Heart left ventricle (tissue), 16 donors: Measurements from ENCODE around the gene ANP32A. TPM values are rescaled to one million over a fixed set of nuclear protein-coding genes. Genes with fewer than 3 reads are reported as not detected.

ENCODE experiments used
- ATAC-seq, 4 donors: fragments of 200-7000 bp; cut with Tn5 transposase; one replicate each; pipeline ENCODE4 v1.9.1; 2020 to 2022; ENCODE audit warnings: moderate library complexity in 4 of 4, mild to moderate bottlenecking in 3 of 4, moderate number of reproducible peaks in 1 of 4
- DNase-seq, 5 donors: peaks; one replicate each; pipeline ENCODE4 v3.0.0-alpha.2; 2020
- H3K27ac ChIP-seq, 12 donors: fragments of 200-600 bp; sonication (generic) in 4 of 12; one replicate each; pipeline versions ENCODE4 v1.5.0 to v1.8.0; 2016 to 2022; ENCODE audit warnings: mild to moderate bottlenecking in 2 of 12
- H3K27me3 ChIP-seq, 9 donors: fragments of 200-600 bp; sonication (generic) in 2 of 9; one replicate each; pipeline versions ENCODE4 v1.5.1 to v1.8.0; 2016 to 2022; ENCODE audit warnings: mild to moderate bottlenecking in 3 of 9
- H3K36me3 ChIP-seq, 9 donors: fragments of 200-600 bp; sonication (generic) in 2 of 9; one replicate each; pipeline versions ENCODE4 v1.5.0 to v1.8.0; 2018 to 2022; ENCODE audit warnings: mild to moderate bottlenecking in 2 of 9
- H3K4me1 ChIP-seq, 12 donors: fragments of 200-600 bp; sonication (generic) in 4 of 12; one replicate each; pipeline versions ENCODE4 v1.5.0 to v1.8.0; 2016 to 2022; ENCODE audit warnings: mild to moderate bottlenecking in 3 of 12
- H3K4me3 ChIP-seq, 12 donors: fragments of 200-600 bp; sonication (generic) in 4 of 12; one replicate each; pipeline versions ENCODE4 v1.5.0 to v1.8.0; 2017 to 2022; ENCODE audit warnings: mild to moderate bottlenecking in 9 of 12, moderate library complexity in 4 of 12
- H3K9me3 ChIP-seq, 12 donors: fragments of 200-600 bp; sonication (generic) in 4 of 12; one replicate each; pipeline versions ENCODE4 v1.5.0 to v1.8.0; 2016 to 2022; ENCODE audit warnings: mild to moderate bottlenecking in 1 of 12
- CTCF ChIP-seq, 12 donors: fragments of 200-600 bp; sonication (generic) in 4 of 12; IDR thresholded peaks; one replicate each; pipeline versions ENCODE4 v1.5.0 to v1.8.0; 2018 to 2022; ENCODE audit warnings: antibody characterized with exemption in 12 of 12, mild to moderate bottlenecking in 5 of 12
- POLR2A ChIP-seq, 2 donors: fragments of 450-650 bp; IDR thresholded peaks; one replicate each; pipeline ENCODE4 v1.6.1; 2017; ENCODE audit warnings: antibody characterized with exemption in 2 of 2, mild to moderate bottlenecking in 2 of 2, moderate library complexity in 2 of 2
- WGBS, 4 donors: extraction: QIAGEN DNeasy Blood & Tissue Kit in 2 of 4; methylation state at CpG; one replicate each; pipeline versions ENCODE4 v1.1.5 to v1.1.7; 2013 to 2018; 5-methylcytosine and 5-hydroxymethylcytosine counted together
- intact Hi-C, 10 donors: fragments of 100-400 bp; cut with DNase I; formaldehyde crosslinking; loops; one replicate each; pipeline versions ENCODE4 v1.11.1 to v1.14.2; 2022
- polyA plus RNA-seq, 2 donors: library from polyadenylated mRNA; stranded (reverse); fragments of 200-250 nt; gene quantifications; one replicate each; pipeline ENCODE4 v1.2.3, GENCODE V29; 2013
- total RNA-seq, 9 donors: library from RNA; depleted of rRNA in 2 of 9; stranded (reverse); fragments of >200 nt in 2 of 9; fragmentation: NEBNext Ultra II Directional in 3 of 9; extraction: Animal tissue kit (Norgen Biotek cat#: 25700) in 3 of 9; gene quantifications; one replicate each; pipeline versions ENCODE4 v1.1.0 to v1.2.4, GENCODE V29; 2016 to 2023
- donor health status: ischemic (EF 13 %, LVEDD 7.1; RV severe dilation, severe dysfunction).
- donor health status: healthy with polysubstance abuse.
- donor health status: DM: no; HTN: yes; CAD: no.
- donor health status: DM: no; HTN: no; CAD: no.
- donor health status: ischemic (EF 25% LVEDD 6.9; RV normal size, moderate dysfunction).
- donor health status: ischemic (EF 25% LVEDD 5.7; RV mildly dilated, moderate dysfunction).
- donor health status: healthy.
- donor health status: DM: yes; HTN: yes; CAD: no.
- donor health status: ischemic (EF 35%, LVEDD 5.7; RV mildly dilated, moderate dysfunction).
- donor health status: nonischemic (EF 11% LVEDD 7.7; RV severe dilation, severe dysfunction).
- donor health status: DM: yes; HTN: yes; CAD: no.
- donor health status: PGD.
- donor health status: ischemic (EF 29% LVEDD 5.4; RV normal size, mild dysfunction).
- donor health status: nonischemic (EF 23%, LVEDD 6.1; RV moderate dilation, normal function).

ANP32A gene
- total and polyA plus RNA-seq, 11 donors: 55.7 to 202 (median 142) TPM

- ATAC-seq (no peak), DNase-seq (no peak)
- Histone ChIP-seq H3K4me1 (peaks cover 3 to 67% (median 42%) of the 10 kb centered on the region in 12 donors), H3K27me3 (no peaks in the 10 kb centered on the region), H3K4me3 (no peak overlapping the region), H3K9me3 (no peaks in the 10 kb centered on the region), H3K36me3 (no peaks in the 10 kb centered on the region), H3K27ac (peak overlapping the region in 1 of 12 donors; percentile 86)
- 99 to 100% (median 100%) methylated on average over 2 of the region's 2 CpGs for WGBS, 4 donors
- no peak for TF ChIP-seq POLR2A (IDR thresholded peaks at IDR 0.05)
- TF ChIP-seq CTCF (IDR thresholded peaks at IDR 0.05): no peak
- intact Hi-C loops: loop anchor here in 9 of 10 donors (5.0 to 10.0 kb wide), 10 partner anchors 45 to 178 kb away; partner anchors contain the start of genes ANP32A (in 4 of the 9) and CORO2B (in 1 of the 9)
Measured at GRCh38 chr15:68732451-68732850, 88.2 kb downstream of the ANP32A start.

GRCh38 chr15:68730976-68731897, 89.5 kb downstream of the ANP32A start:
- Histone ChIP-seq H3K36me3 (no peaks in the 10 kb centered on the region), H3K4me1 (peaks cover 3 to 73% (median 43%) of the 10 kb centered on the region in 12 donors), H3K9me3 (no peaks in the 10 kb centered on the region), H3K27ac (peak overlapping the region; percentile 19 to 86 (median 72)), H3K4me3 (no peak overlapping the region), H3K27me3 (no peaks in the 10 kb centered on the region)
- TF ChIP-seq POLR2A (IDR thresholded peaks at IDR 0.05) (no peak), CTCF (IDR thresholded peaks at IDR 0.05) (no peak)
- ATAC-seq (peak; percentile 46 to 85 (median 64)), DNase-seq (peak in 4 of 5 donors; percentile 59 to 77 (median 73))
- intact Hi-C loops: loop anchor here (1.0 to 10.0 kb wide), 14 partner anchors 46 to 176 kb away; partner anchors contain the start of genes ANP32A (in 4 of the 10) and CORO2B (in 1 of the 10)
- 50 to 60% (median 52%) methylated on average over 15 of the region's 15 CpGs for WGBS, 4 donors

GRCh38 chr15:68730471-68730919, 90.2 kb downstream of the ANP32A start:
- ATAC-seq (peak; percentile 32 to 59 (median 46)), DNase-seq (peak in 4 of 5 donors; percentile 43 to 62 (median 58))
- H3K4me1 ChIP-seq: peaks cover 3 to 79% (median 49%) of the 10 kb centered on the region in 12 donors
- TF ChIP-seq POLR2A (IDR thresholded peaks at IDR 0.05): no peak
- peak; percentile 13 to 76 (median 58) for TF ChIP-seq CTCF (IDR thresholded peaks at IDR 0.05)
- intact Hi-C loops: loop anchor here (1.0 to 10.0 kb wide), 13 partner anchors 47 to 176 kb away; partner anchors contain the start of genes ANP32A (in 4 of the 10) and CORO2B (in 1 of the 10)
- WGBS, 4 donors: 28 to 45% (median 30%) methylated on average over 5 to 6 of the region's 6 CpGs
- H3K9me3 ChIP-seq: no peaks in the 10 kb centered on the region
- H3K27ac ChIP-seq: peak overlapping the region; percentile 19 to 86 (median 72)
- no peaks in the 10 kb centered on the region for H3K36me3 ChIP-seq
- peak overlapping the region in 1 of 12 donors; percentile 3 for H3K4me3 ChIP-seq
- no peaks in the 10 kb centered on the region for H3K27me3 ChIP-seq
